SK-N-SH (cell line): ENCODE data around the gene KCTD19.

Experiments
- CHD2 ChIP-seq: fragments of 150-350 bp; IDR thresholded peaks from 2 replicates; pipeline ENCODE4 v1.6.1; 2018; ENCODE audit warnings: low read length; ENCODE audit not compliant: partially characterized antibody
- CTCF ChIP-seq: fragments of 200-600 bp; sonication (generic); IDR thresholded peaks from 2 replicates; pipeline ENCODE4 v1.6.1; 2017; ENCODE audit warnings: antibody characterized with exemption, mild to moderate bottlenecking, moderate library complexity
- IRF3 ChIP-seq: fragments of 150-350 bp; IDR thresholded peaks from 2 replicates; pipeline ENCODE4 v1.6.1; 2016; ENCODE audit warnings: mild to moderate bottlenecking, low read depth, low read length
- MAX ChIP-seq: IDR thresholded peaks from 2 replicates; pipeline ENCODE4 v1.4.0; 2012; ENCODE audit warnings: low read depth
- MXI1 ChIP-seq: IDR thresholded peaks from 2 replicates; pipeline ENCODE4 v1.6.1; 2012; ENCODE audit warnings: mild to moderate bottlenecking, low read depth, low read length, improper control_type of control experiment
- POLR2AphosphoS5 ChIP-seq: IDR thresholded peaks from 2 replicates; pipeline ENCODE4 v1.6.1; 2012; ENCODE audit warnings: low read depth, low read length
- RAD21 ChIP-seq: IDR thresholded peaks from 2 replicates; pipeline ENCODE4 v1.6.1; 2012; ENCODE audit warnings: mild to moderate bottlenecking, low read length
- REST ChIP-seq: IDR thresholded peaks from 2 replicates; pipeline ENCODE4 v1.6.1; 2012; ENCODE audit warnings: mild to moderate bottlenecking, low read depth, low read length, moderate library complexity
- SIN3A ChIP-seq: IDR thresholded peaks from 2 replicates; pipeline ENCODE4 v1.6.1; 2012; ENCODE audit warnings: low read depth, mild to moderate bottlenecking, low read length, moderate library complexity, borderline replicate concordance
- TAF1 ChIP-seq: IDR thresholded peaks from 2 replicates; pipeline ENCODE4 v1.6.1; 2012; ENCODE audit warnings: low read depth, mild to moderate bottlenecking, low read length, moderate library complexity, borderline replicate concordance
- USF1 ChIP-seq: IDR thresholded peaks from 2 replicates; pipeline ENCODE4 v1.4.0; 2012; ENCODE audit warnings: low read depth, borderline replicate concordance
- YY1 ChIP-seq: IDR thresholded peaks from 2 replicates; pipeline ENCODE4 v1.4.0; 2012; ENCODE audit warnings: low read depth, mild to moderate bottlenecking

GRCh38 chr16:67256701-67257230 lies 69.8 kb downstream of the KCTD19 start:
- TF ChIP-seq YY1 = no peak
- TF ChIP-seq TAF1 = no peak
- no peak for TF ChIP-seq CTCF
- no peak for TF ChIP-seq RAD21
- no peak for TF ChIP-seq MAX
- no peak for TF ChIP-seq MXI1
- no peak for TF ChIP-seq SIN3A
- no peak for TF ChIP-seq CHD2
- no peak for TF ChIP-seq IRF3
- TF ChIP-seq POLR2AphosphoS5 = no peak
- no peak for TF ChIP-seq USF1
- no peak for TF ChIP-seq REST
